ENCODE data around the gene IGDCC3.

The IGDCC3 gene

DNA sequence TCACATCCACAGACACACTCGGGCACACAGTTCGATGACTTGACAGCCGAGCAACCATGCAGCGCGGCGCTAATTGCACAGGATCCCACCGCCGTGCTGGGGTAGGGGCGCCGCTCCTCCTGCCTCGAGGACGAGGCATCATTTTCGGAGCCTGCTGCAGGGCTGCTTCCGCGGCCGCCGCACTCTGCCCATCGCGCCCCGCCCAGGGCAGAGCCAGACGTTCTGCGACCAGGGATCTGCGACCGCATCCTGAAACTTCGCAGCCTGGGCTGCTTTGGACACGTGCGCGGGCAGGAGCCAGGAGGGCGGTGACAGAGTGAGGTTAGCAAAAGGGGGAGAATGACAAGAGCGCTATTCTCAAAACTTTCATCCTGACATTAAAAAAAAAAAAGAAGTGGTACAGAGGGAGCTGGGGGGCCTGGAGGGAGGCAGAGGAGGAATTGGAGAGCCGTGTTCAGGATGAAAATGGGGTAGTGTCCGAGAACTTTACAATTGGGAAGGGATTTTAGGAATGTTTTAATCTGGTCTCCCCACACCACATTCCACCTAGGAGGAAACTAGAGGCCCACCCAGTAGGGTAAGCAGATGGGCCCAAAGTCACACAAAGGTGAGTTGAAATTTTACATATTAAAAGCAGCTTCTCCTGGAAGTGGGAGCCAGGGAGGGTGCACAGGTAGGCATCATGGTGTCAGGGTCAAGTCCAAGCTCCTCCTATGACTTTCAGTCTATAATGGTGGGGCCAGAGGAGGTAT, 15.9 kb downstream of the IGDCC3 start:
- no peak overlapping the region for H2AFZ ChIP-seq (ENCODE audit: low read depth, low read length)
- H3K27me3 ChIP-seq (ENCODE audit: insufficient read depth, low read length, poor library complexity), result no peaks in the 10 kb centered on the region
- no peak for DNase-seq
- H3K36me3 ChIP-seq (ENCODE audit: insufficient read depth, low read length), result no peaks in the 10 kb centered on the region
- no peak overlapping the region for H3K4me2 ChIP-seq (ENCODE audit: insufficient read depth, low read length)
- H3K79me2 ChIP-seq (ENCODE audit: insufficient read depth, low read length), result no peaks in the 10 kb centered on the region
- no peaks in the 10 kb centered on the region for H4K20me1 ChIP-seq (ENCODE audit: insufficient read depth, low read length)
- H3K4me1 ChIP-seq (ENCODE audit: insufficient read depth, low read length), result no peaks in the 10 kb centered on the region
- no peak for ATAC-seq (ENCODE audit: insufficient read depth, low read depth)
- no peak overlapping the region for H3K27ac ChIP-seq (ENCODE audit: low read length)
- no peak overlapping the region for H3K9ac ChIP-seq (ENCODE audit: low read depth, low read length)
- TF ChIP-seq CTCF (IDR thresholded peaks at IDR 0.05; ENCODE audit: borderline replicate concordance, extremely low read depth, low read length, poor library complexity, severe bottlenecking), result no peak
- TF ChIP-seq EZH2 (IDR thresholded peaks at IDR 0.05; ENCODE audit: borderline replicate concordance, low read depth, low read length, severe bottlenecking), result no peak
- H3K4me3 ChIP-seq (ENCODE audit: low read depth in 1 of 2, low read length in 2 of 2), result no peak overlapping the region
- H3K9me3 ChIP-seq (ENCODE audit: insufficient read depth, low read length, severe bottlenecking), result no peaks in the 10 kb centered on the region

DNA sequence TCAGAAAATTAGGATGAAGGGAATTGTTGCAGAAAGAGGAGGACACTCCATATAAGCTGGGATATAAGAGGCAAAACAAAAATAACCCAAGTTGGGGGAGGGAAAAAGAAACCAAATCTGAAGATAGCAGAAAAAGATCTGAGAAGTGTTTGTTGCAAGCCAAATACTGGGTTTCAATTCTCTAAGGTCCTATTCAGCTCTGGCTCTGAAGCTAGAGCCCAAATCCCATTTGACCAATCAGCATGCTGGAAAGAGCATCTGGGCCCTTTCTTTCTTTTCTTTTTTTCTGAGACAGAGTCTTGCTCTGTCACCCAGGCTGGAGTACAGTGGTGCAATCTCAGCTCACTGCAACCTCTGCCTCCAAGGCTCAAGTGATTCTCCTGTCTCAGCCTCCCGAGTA, 17.3 kb downstream of the IGDCC3 start:
- Histone ChIP-seq H3K4me3 (ENCODE audit: low read depth in 1 of 2, low read length in 2 of 2) (no peak overlapping the region), H3K9me3 (ENCODE audit: insufficient read depth, low read length, severe bottlenecking) (no peaks in the 10 kb centered on the region), H3K36me3 (ENCODE audit: insufficient read depth, low read length) (no peaks in the 10 kb centered on the region), H2AFZ (ENCODE audit: low read depth, low read length) (no peak overlapping the region), H4K20me1 (ENCODE audit: insufficient read depth, low read length) (no peaks in the 10 kb centered on the region), H3K9ac (ENCODE audit: low read depth, low read length) (no peak overlapping the region), H3K4me1 (ENCODE audit: insufficient read depth, low read length) (no peaks in the 10 kb centered on the region), H3K4me2 (ENCODE audit: insufficient read depth, low read length) (no peak overlapping the region), H3K27ac (ENCODE audit: low read length) (no peak overlapping the region), H3K27me3 (ENCODE audit: insufficient read depth, low read length, poor library complexity) (no peaks in the 10 kb centered on the region), H3K79me2 (ENCODE audit: insufficient read depth, low read length) (no peaks in the 10 kb centered on the region)
- no peak for TF ChIP-seq EZH2 (IDR thresholded peaks at IDR 0.05; ENCODE audit: borderline replicate concordance, low read depth, low read length, severe bottlenecking)
- TF ChIP-seq CTCF (IDR thresholded peaks at IDR 0.05; ENCODE audit: borderline replicate concordance, extremely low read depth, low read length, poor library complexity, severe bottlenecking), result no peak
- ATAC-seq (ENCODE audit: insufficient read depth, low read depth) (no peak), DNase-seq (no peak)

DNA sequence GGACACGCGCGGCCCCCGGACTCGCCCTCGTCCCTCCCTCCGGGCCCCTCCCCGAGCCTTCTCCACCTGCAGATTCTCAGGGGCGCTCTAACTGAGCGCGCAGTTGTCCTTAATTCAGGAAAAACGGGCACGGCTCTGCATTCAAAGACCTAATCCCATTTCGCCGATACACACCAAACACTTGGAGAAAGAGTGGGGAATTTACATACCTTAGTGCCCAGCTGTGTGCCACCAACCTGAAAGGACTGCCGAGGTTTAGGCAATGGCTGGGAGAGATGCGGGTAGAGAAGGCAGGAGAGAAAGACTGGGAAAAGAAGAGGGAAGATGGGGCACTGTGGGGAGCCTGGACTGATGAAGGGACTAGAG, 21.8 kb downstream of the IGDCC3 start:
- Histone ChIP-seq H3K27ac (ENCODE audit: low read length) (no peak overlapping the region), H3K27me3 (ENCODE audit: insufficient read depth, low read length, poor library complexity) (no peaks in the 10 kb centered on the region), H3K4me2 (ENCODE audit: insufficient read depth, low read length) (no peak overlapping the region), H3K79me2 (ENCODE audit: insufficient read depth, low read length) (no peaks in the 10 kb centered on the region), H3K9me3 (ENCODE audit: insufficient read depth, low read length, severe bottlenecking) (peaks cover 14% of the 10 kb centered on the region), H3K36me3 (ENCODE audit: insufficient read depth, low read length) (no peaks in the 10 kb centered on the region), H3K4me3 (ENCODE audit: low read depth in 1 of 2, low read length in 2 of 2) (no peak overlapping the region), H2AFZ (ENCODE audit: low read depth, low read length) (no peak overlapping the region), H4K20me1 (ENCODE audit: insufficient read depth, low read length) (no peaks in the 10 kb centered on the region), H3K4me1 (ENCODE audit: insufficient read depth, low read length) (no peaks in the 10 kb centered on the region), H3K9ac (ENCODE audit: low read depth, low read length) (no peak overlapping the region)
- no peak for TF ChIP-seq CTCF (IDR thresholded peaks at IDR 0.05; ENCODE audit: borderline replicate concordance, extremely low read depth, low read length, poor library complexity, severe bottlenecking)
- TF ChIP-seq EZH2 (IDR thresholded peaks at IDR 0.05; ENCODE audit: borderline replicate concordance, low read depth, low read length, severe bottlenecking), result no peak
- ATAC-seq (ENCODE audit: insufficient read depth, low read depth) (no peak), DNase-seq (no peak)
